GM23248 (cell line): ENCODE data around the gene CDHR5. TPM values are rescaled to one million over a fixed set of nuclear protein-coding genes. Genes with fewer than 3 reads are reported as not detected.

Experiments
- DNase-seq: peaks from one replicate; pipeline ENCODE4 v3.0.0-alpha.2; 2015
- H2AFZ ChIP-seq: fragments of 200-600 bp; sonication (generic); 2 replicates; pipeline ENCODE4 v1.6.1; 2016; ENCODE audit warnings: antibody characterized with exemption
- H3F3A ChIP-seq: fragments of 200-600 bp; sonication (generic); 2 replicates; pipeline ENCODE4 v1.6.1; 2016; ENCODE audit warnings: mild to moderate bottlenecking, antibody characterized with exemption, mixed run types; ENCODE audit not compliant: insufficient read depth
- H3K27ac ChIP-seq: fragments of 200-600 bp; sonication (generic); 2 replicates; pipeline ENCODE4 v1.5.1; 2016; ENCODE audit warnings: mild to moderate bottlenecking
- H3K27me3 ChIP-seq: fragments of 200-600 bp; sonication (generic); replicated peaks from 2 replicates; pipeline ENCODE4 v1.6.1; 2016; ENCODE audit warnings: mild to moderate bottlenecking; ENCODE audit not compliant: insufficient read depth
- H3K36me3 ChIP-seq: fragments of 200-600 bp; sonication (generic); 2 replicates; pipeline ENCODE4 v1.6.1; 2016; ENCODE audit warnings: low read depth, mild to moderate bottlenecking
- H3K4me1 ChIP-seq: fragments of 200-600 bp; sonication (generic); 2 replicates; pipeline ENCODE4 v1.6.1; 2016; ENCODE audit warnings: mild to moderate bottlenecking; ENCODE audit not compliant: insufficient read depth
- H3K4me2 ChIP-seq: fragments of 200-600 bp; sonication (generic); one replicate; pipeline ENCODE4 v1.6.1; 2016; ENCODE audit warnings: mild to moderate bottlenecking; ENCODE audit not compliant: unreplicated experiment
- H3K4me3 ChIP-seq: fragments of 200-600 bp; sonication (generic); 2 replicates; pipeline ENCODE4 v1.5.1; 2016; ENCODE audit warnings: mild to moderate bottlenecking
- H3K79me2 ChIP-seq: fragments of 200-600 bp; sonication (generic); 2 replicates; pipeline ENCODE4 v1.6.1; 2016; ENCODE audit warnings: mild to moderate bottlenecking; ENCODE audit not compliant: insufficient read depth
- H3K9ac ChIP-seq: fragments of 200-600 bp; sonication (generic); 2 replicates; pipeline ENCODE4 v1.6.1; 2016; ENCODE audit warnings: mild to moderate bottlenecking
- H3K9me2 ChIP-seq: fragments of 200-600 bp; sonication (generic); 2 replicates; pipeline ENCODE4 v1.6.1; 2016; ENCODE audit warnings: mixed run types, mild to moderate bottlenecking, moderate library complexity; ENCODE audit not compliant: insufficient read depth
- H3K9me3 ChIP-seq: fragments of 200-600 bp; sonication (generic); one replicate; pipeline ENCODE4 v1.6.1; 2017; ENCODE audit warnings: low read depth
- H4K20me1 ChIP-seq: fragments of 200-600 bp; sonication (generic); 2 replicates; pipeline ENCODE4 v1.6.0; 2016; ENCODE audit not compliant: insufficient read depth
- EZH2 ChIP-seq: fragments of 200-600 bp; sonication (generic); IDR thresholded peaks from 2 replicates; pipeline ENCODE4 v1.6.1; 2018; ENCODE audit warnings: antibody characterized with exemption, mild to moderate bottlenecking; ENCODE audit not compliant: insufficient read depth, poor library complexity, severe bottlenecking
- EZH2phosphoT487 ChIP-seq: fragments of 200-600 bp; sonication (generic); IDR thresholded peaks from 2 replicates; pipeline ENCODE4 v1.6.1; 2018; ENCODE audit warnings: antibody characterized with exemption, moderate library complexity, mild to moderate bottlenecking, low read depth; ENCODE audit not compliant: insufficient read depth
- WGBS, 2 experiments: methylation state at CpG; one replicate each; pipeline ENCODE4 v1.1.6; 2015 to 2017; ENCODE audit warnings: low lambda C conversion rate in 2 of 2, low coverage in 1 of 2; ENCODE audit errors: missing lambda C conversion rate in 2 of 2; 5-methylcytosine and 5-hydroxymethylcytosine counted together
- in situ Hi-C: fragments of 300-500 bp; cut with MboI; formaldehyde crosslinking; loops from 2 replicates; pipeline ENCODE4 v1.15.0; 2020
- polyA plus RNA-seq: library from polyadenylated mRNA; unstranded; fragments of >200 nt; fragmentation: Nextera tagmentation; extraction: Ambion mirVana; gene quantifications from 2 replicates; pipeline ENCODE4 v1.2.1, GENCODE V29; 2016
- total RNA-seq: library from RNA; depleted of rRNA; stranded (reverse); fragments of >200 nt; shearing (Covaris generic); gene quantifications from 2 replicates; pipeline ENCODE4 v1.2.3, GENCODE V29; 2014

CDHR5 gene
- total and polyA plus RNA-seq, 2 experiments from 2014 or later = not detected

DNA sequence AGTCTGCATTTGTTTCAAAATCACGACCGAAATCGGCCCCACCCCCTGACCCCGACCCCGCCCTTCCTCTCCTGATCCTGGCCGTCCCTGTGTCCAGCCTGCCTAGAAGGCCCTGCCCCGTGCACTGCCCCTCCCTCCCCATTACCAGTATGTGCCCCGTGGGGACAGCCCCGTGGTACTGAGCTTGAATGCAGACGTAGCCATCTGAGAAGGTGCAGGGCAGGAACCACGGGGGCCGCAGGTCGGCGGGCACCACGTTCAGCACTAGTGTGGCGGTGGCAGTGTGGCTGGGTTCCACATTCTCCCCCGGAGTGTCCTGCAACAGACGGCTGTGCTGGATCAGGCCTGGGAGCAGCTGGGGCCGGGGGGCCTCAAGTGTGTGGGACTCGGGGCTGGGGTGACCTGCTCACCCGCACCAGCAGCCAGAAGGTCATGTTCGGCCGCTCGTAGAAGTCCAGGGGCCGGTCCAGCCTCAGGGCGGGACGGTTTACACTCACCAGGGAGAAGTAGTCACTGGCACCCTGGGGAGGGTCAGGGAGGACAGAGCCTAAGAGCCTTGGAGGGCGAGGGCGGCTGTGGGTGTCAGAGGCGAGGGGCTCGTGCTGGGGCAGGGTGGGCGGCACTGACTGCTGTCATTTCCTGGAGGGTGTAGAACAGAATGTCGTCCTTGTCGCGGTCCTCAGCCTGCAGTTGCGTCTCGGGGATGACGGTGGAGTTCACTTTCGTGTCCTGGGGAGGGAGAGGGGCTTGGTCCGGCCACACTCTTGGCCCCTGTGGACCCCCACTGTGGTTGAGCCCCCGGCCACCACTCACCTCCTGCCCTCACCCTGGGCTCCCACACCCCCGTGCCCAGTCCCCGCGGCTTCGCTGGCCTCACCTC lies 3.6 kb downstream of the CDHR5 start:
- Histone ChIP-seq H3K27me3 (no peaks in the 10 kb centered on the region), H2AFZ (no peak overlapping the region), H3K79me2 (no peaks in the 10 kb centered on the region), H3K4me2 (no peak overlapping the region), H3K36me3 (no peaks in the 10 kb centered on the region), H3K9ac (no peak overlapping the region), H3K4me3 (no peak overlapping the region), H3K27ac (no peak overlapping the region), H3K9me2 (no peaks in the 10 kb centered on the region), H4K20me1 (no peaks in the 10 kb centered on the region), H3F3A (no peaks in the 10 kb centered on the region), H3K9me3 (no peaks in the 10 kb centered on the region), H3K4me1 (no peaks in the 10 kb centered on the region)
- no peak for DNase-seq
- TF ChIP-seq EZH2phosphoT487 = no peak
- no peak for TF ChIP-seq EZH2
- WGBS, 2 experiments = 70 to 71% methylated on average over 21 to 44 of the region's 45 CpGs
- in situ Hi-C loops = no loop called here

- Histone ChIP-seq H3K27me3 (no peaks in the 10 kb centered on the region), H3K4me1 (no peaks in the 10 kb centered on the region), H3K4me3 (no peak overlapping the region), H3K36me3 (no peaks in the 10 kb centered on the region), H3F3A (no peaks in the 10 kb centered on the region), H3K27ac (no peak overlapping the region), H3K4me2 (no peak overlapping the region), H3K9me3 (no peaks in the 10 kb centered on the region), H3K9ac (no peak overlapping the region), H3K9me2 (no peaks in the 10 kb centered on the region), H4K20me1 (no peaks in the 10 kb centered on the region), H3K79me2 (no peaks in the 10 kb centered on the region), H2AFZ (no peak overlapping the region)
- WGBS, 2 experiments = 93 to 94% methylated on average over 11 to 13 of the region's 13 CpGs
- TF ChIP-seq EZH2phosphoT487 = no peak
- no peak for TF ChIP-seq EZH2
- in situ Hi-C loops = no loop called here
- DNase-seq = no peak
Measured at GRCh38 chr11:620201-620600, 4.6 kb downstream of the CDHR5 start.

GRCh38 chr11:619628-620050 lies 5.1 kb downstream of the CDHR5 start:
- Histone ChIP-seq H4K20me1 (no peaks in the 10 kb centered on the region), H3K9me2 (no peaks in the 10 kb centered on the region), H3F3A (no peaks in the 10 kb centered on the region), H3K27me3 (no peaks in the 10 kb centered on the region), H3K4me3 (no peak overlapping the region), H3K36me3 (no peaks in the 10 kb centered on the region), H3K9me3 (no peaks in the 10 kb centered on the region), H3K27ac (no peak overlapping the region), H3K9ac (no peak overlapping the region), H2AFZ (no peak overlapping the region), H3K4me2 (no peak overlapping the region), H3K4me1 (no peaks in the 10 kb centered on the region), H3K79me2 (no peaks in the 10 kb centered on the region)
- in situ Hi-C loops = no loop called here
- DNase-seq = no peak
- TF ChIP-seq EZH2phosphoT487 (no peak), EZH2 (no peak)
- WGBS, 2 experiments = 91 to 95% methylated on average over 21 to 22 of the region's 22 CpGs

- H3K4me2 ChIP-seq = no peak overlapping the region
- H3K36me3 ChIP-seq = no peaks in the 10 kb centered on the region
- in situ Hi-C loops = no loop called here
- H3K27ac ChIP-seq = no peak overlapping the region
- H3K4me3 ChIP-seq = no peak overlapping the region
- H4K20me1 ChIP-seq = no peaks in the 10 kb centered on the region
- H3K79me2 ChIP-seq = no peaks in the 10 kb centered on the region
- no peak overlapping the region for H3K9ac ChIP-seq
- H2AFZ ChIP-seq = no peak overlapping the region
- H3K9me2 ChIP-seq = no peaks in the 10 kb centered on the region
- TF ChIP-seq EZH2 (no peak), EZH2phosphoT487 (no peak)
- 88 to 92% methylated on average over 16 to 24 of the region's 24 CpGs for WGBS, 2 experiments
- no peaks in the 10 kb centered on the region for H3K27me3 ChIP-seq
- no peak for DNase-seq
- H3F3A ChIP-seq = no peaks in the 10 kb centered on the region
- H3K4me1 ChIP-seq = no peaks in the 10 kb centered on the region
- no peaks in the 10 kb centered on the region for H3K9me3 ChIP-seq
Measured at GRCh38 chr11:618856-619627, 5.7 kb downstream of the CDHR5 start.
